ENCODE results near the gene ALKBH4.

GRCh38 chr7:102412548-102412947, 52.1 kb downstream of the ALKBH4 start:
- TF ChIP-seq CTCF (conservative IDR thresholded peaks at IDR 0.05; ENCODE audit: low read depth, low read length) (peak; percentile 55), EZH2 (IDR thresholded peaks at IDR 0.05; ENCODE audit: low read length, unreplicated experiment) (no peak), EZH2phosphoT487 (IDR thresholded peaks at IDR 0.05; ENCODE audit: borderline replicate concordance, low read length) (no peak)
